Kidney (tissue), 14 donors: ENCODE data around the gene HOXC5. TPM values are rescaled to one million over a fixed set of nuclear protein-coding genes. Genes with fewer than 3 reads are reported as not detected.

Experiments
- DNase-seq, 5 donors: peaks; one replicate each; pipeline ENCODE4 v3.0.0-alpha.2; 2013 to 2020
- FAIRE-seq: peaks from 2 replicates; lab custom pipeline; 2012; peaks lifted over from hg19 to GRCh38; lab: Jason Lieb, UNC
- H3K27ac ChIP-seq, 2 donors: one replicate each; pipeline ENCODE4 v1.7.0; 2013; ENCODE audit warnings: low read depth in 2 of 2, low read length in 2 of 2, inconsistent platforms in 1 of 2
- H3K27me3 ChIP-seq: one replicate; pipeline ENCODE4 v1.7.1; 2013; ENCODE audit warnings: low read length, inconsistent platforms; ENCODE audit not compliant: control insufficient read depth, insufficient read depth
- H3K36me3 ChIP-seq, 3 donors: one replicate each; pipeline versions ENCODE4 v1.7.0 to v1.7.1; 2013; ENCODE audit warnings: low read length in 3 of 3, control low read depth in 1 of 3, inconsistent platforms in 1 of 3; ENCODE audit not compliant: insufficient read depth in 3 of 3, control insufficient read depth in 2 of 3
- H3K4me1 ChIP-seq, 3 donors: one replicate each; pipeline versions ENCODE4 v1.7.0 to v1.7.1; 2013; ENCODE audit warnings: low read length in 3 of 3, inconsistent platforms in 1 of 3, low read depth in 1 of 3; ENCODE audit not compliant: control insufficient read depth in 2 of 3, insufficient read depth in 2 of 3
- H3K4me3 ChIP-seq, 3 donors: one replicate each; pipeline versions ENCODE4 v1.7.0 to v1.8.1; 2013; ENCODE audit warnings: low read length in 3 of 3, control low read depth in 1 of 3, inconsistent platforms in 1 of 3
- H3K9ac ChIP-seq, 3 donors: one replicate each; pipeline versions ENCODE4 v1.7.0 to v1.7.1; 2013; ENCODE audit warnings: low read length in 3 of 3, control low read depth in 1 of 3, inconsistent platforms in 1 of 3
- H3K9me3 ChIP-seq, 3 donors: one replicate each; pipeline versions ENCODE4 v1.7.0 to v1.7.1; 2013; ENCODE audit warnings: low read length in 3 of 3, control low read depth in 1 of 3, inconsistent platforms in 1 of 3; ENCODE audit not compliant: control insufficient read depth in 2 of 3, insufficient read depth in 1 of 3
- CTCF ChIP-seq: IDR thresholded peaks from 3 replicates; pipeline ENCODE4 v1.5.1; 2012; ENCODE audit warnings: mild to moderate bottlenecking, moderate library complexity, borderline replicate concordance; ENCODE audit not compliant: insufficient read depth; ENCODE audit errors: extremely low read depth
- intact Hi-C: fragments of 100-400 bp; cut with DNase I; formaldehyde crosslinking; loops from one replicate; pipeline ENCODE4 v1.11.1; 2022
- polyA plus RNA-seq: library from polyadenylated mRNA; stranded (reverse); fragments of 350-450 nt; fragmentation: Illumina TruSeq; extraction: RNeasy Lipid Tissue Mini Kit (QIAGEN cat#74804); gene quantifications from one replicate; pipeline ENCODE4 v1.2.3, GENCODE V29; 2014; ENCODE audit warnings: low read depth, low replicate concordance; ENCODE audit not compliant: insufficient read depth
- total RNA-seq: library from RNA; stranded (reverse); fragmentation: NEBNext Ultra II Directional; extraction: Animal tissue kit (Norgen Biotek cat#: 25700); gene quantifications from one replicate; pipeline ENCODE4 v1.2.1, GENCODE V29; 2021
- donor health status: control.
- donor health status: control.
- donor health status: control.
- donor health status: control.
- donor health status: control.
- donor health status: DM: yes; HTN: yes; CAD: no.
- donor health status: Normal renal cell carcinoma (clear cell type).

The HOXC5 gene
- total and polyA plus RNA-seq, 2 donors from 2014 or later, result 0.24 to 4.8 TPM

- no peak overlapping the region for H3K27ac ChIP-seq
- no peak for TF ChIP-seq CTCF
- no peak overlapping the region for H3K9ac ChIP-seq
- H3K36me3 ChIP-seq, result no peaks in the 10 kb centered on the region
- peak in 1 of 5 donors; percentile 17 for DNase-seq
- intact Hi-C loops, result no loop called here
- H3K9me3 ChIP-seq, result no peaks in the 10 kb centered on the region
- H3K27me3 ChIP-seq, result peaks cover 7% of the 10 kb centered on the region
- H3K4me1 ChIP-seq, result peaks cover 4 to 15% (median 5%) of the 10 kb centered on the region in 3 donors
- H3K4me3 ChIP-seq, result no peak overlapping the region
- FAIRE-seq, result no peak
These were observed 15.1 kb downstream of the HOXC5 start for GRCh38 chr12:54047964-54048303.

DNA sequence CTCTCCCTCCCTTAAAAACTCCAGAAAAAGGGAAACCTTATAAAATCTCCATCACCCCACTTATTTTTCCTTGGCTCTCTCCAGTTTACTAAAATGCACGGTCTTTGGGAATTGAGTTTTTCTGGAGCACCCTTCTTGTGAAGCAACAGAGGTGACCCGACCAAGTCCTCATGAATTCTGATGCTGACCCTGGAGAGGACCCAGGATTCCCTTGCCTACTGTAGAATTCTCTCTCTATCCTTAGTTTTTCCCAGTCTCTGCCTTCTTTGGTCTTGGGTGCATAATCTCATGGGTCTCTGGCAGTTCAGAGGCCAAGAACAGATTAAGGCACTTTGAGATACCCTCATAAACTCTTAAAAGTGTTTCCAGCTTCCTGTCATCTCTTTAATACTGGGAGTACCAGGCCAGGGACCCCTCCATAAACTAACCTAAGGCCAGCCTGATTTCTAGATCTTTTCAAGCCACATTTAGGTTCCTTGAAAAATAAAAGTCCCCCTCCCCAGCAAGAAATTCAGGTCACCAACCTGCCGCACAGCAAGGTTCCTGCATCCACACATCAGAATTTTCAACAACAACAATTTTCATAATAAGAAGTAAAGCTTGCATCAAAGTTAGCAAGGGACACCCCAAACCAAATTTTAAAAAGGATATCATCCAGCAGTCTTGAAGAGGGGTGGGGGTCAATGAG is 15.7 kb downstream of the HOXC5 start:
- no peak for TF ChIP-seq CTCF
- Histone ChIP-seq H3K4me1 (peaks cover 1 to 14% (median 4%) of the 10 kb centered on the region in 3 donors), H3K9ac (no peak overlapping the region), H3K4me3 (no peak overlapping the region), H3K9me3 (no peaks in the 10 kb centered on the region), H3K36me3 (no peaks in the 10 kb centered on the region), H3K27ac (no peak overlapping the region), H3K27me3 (peaks cover 7% of the 10 kb centered on the region)
- no peak for FAIRE-seq
- intact Hi-C loops, result no loop called here
- DNase-seq, result peak in 3 of 5 donors; percentile 20 to 32 (median 24)

DNA sequence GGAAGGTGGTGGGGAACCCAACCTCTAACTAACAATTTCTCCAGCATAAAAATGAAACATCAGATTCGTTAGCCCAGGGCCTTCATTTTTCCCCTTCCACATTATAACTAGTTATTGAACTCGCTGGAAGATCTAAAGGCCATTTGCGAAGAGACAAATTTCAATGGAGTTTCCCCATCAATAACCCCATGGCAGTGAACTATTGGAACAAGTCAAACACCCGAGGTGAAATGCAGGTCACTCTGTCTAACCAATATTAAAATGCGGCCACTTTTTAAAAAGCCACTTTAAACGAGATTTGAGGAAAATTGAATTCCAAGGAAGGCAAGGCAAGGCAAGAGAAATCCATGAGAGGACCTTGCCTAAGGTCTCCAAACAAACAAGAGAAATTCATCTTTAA is 16.3 kb downstream of the HOXC5 start:
- intact Hi-C loops, result no loop called here
- FAIRE-seq, result no peak
- no peaks in the 10 kb centered on the region for H3K9me3 ChIP-seq
- no peaks in the 10 kb centered on the region for H3K36me3 ChIP-seq
- H3K4me3 ChIP-seq, result no peak overlapping the region
- TF ChIP-seq CTCF, result no peak
- H3K9ac ChIP-seq, result no peak overlapping the region
- peak in 1 of 5 donors; percentile 5 for DNase-seq
- H3K4me1 ChIP-seq, result peaks cover 0 to 14% (median 4%) of the 10 kb centered on the region in 3 donors
- H3K27me3 ChIP-seq, result peaks cover 7% of the 10 kb centered on the region
- H3K27ac ChIP-seq, result no peak overlapping the region

- FAIRE-seq, result no peak
- Histone ChIP-seq H3K27me3 (peaks cover 7% of the 10 kb centered on the region), H3K9ac (no peak overlapping the region), H3K4me1 (peaks cover 3 to 14% (median 4%) of the 10 kb centered on the region in 3 donors), H3K27ac (no peak overlapping the region), H3K9me3 (no peaks in the 10 kb centered on the region), H3K4me3 (no peak overlapping the region), H3K36me3 (peaks cover 0 to 3% (median 0%) of the 10 kb centered on the region in 3 donors)
- intact Hi-C loops, result no loop called here
- peak in 2 of 5 donors; percentile 19 to 44 for DNase-seq
- no peak for TF ChIP-seq CTCF
These were observed 17.6 kb downstream of the HOXC5 start for GRCh38 chr12:54050482-54050810.
